Lower lobe of right lung (tissue), 2 donors: ENCODE measurements around the gene ETS1. TPM values are rescaled to one million over a fixed set of nuclear protein-coding genes. Genes with fewer than 3 reads are reported as not detected.
A peak's percentile ranks its signal among the peaks of the same experiment; 100 is the strongest.

Experiments used
- ATAC-seq, 2 donors: fragments of 200-7000 bp; cut with Tn5 transposase; one replicate each; pipeline ENCODE4 v1.9.1; 2020 to 2022; ENCODE audit warnings: mild to moderate bottlenecking in 2 of 2, moderate library complexity in 2 of 2
- DNase-seq: peaks from one replicate; pipeline ENCODE4 v3.0.0-alpha.2; 2020
- H3K27ac ChIP-seq: fragments of 200-600 bp; one replicate; pipeline ENCODE4 v1.8.0; 2022
- H3K27me3 ChIP-seq: fragments of 200-600 bp; one replicate; pipeline ENCODE4 v1.8.0; 2022; ENCODE audit warnings: low read depth
- H3K36me3 ChIP-seq: fragments of 200-600 bp; one replicate; pipeline ENCODE4 v1.8.0; 2022; ENCODE audit warnings: mild to moderate bottlenecking
- H3K4me1 ChIP-seq: fragments of 200-600 bp; one replicate; pipeline ENCODE4 v1.8.0; 2022
- H3K4me3 ChIP-seq: fragments of 200-600 bp; one replicate; pipeline ENCODE4 v1.8.0; 2022; ENCODE audit warnings: mild to moderate bottlenecking
- H3K9me3 ChIP-seq: fragments of 200-600 bp; one replicate; pipeline ENCODE4 v1.8.0; 2022
- CTCF ChIP-seq: fragments of 200-600 bp; IDR thresholded peaks from one replicate; pipeline ENCODE4 v1.8.0; 2022; ENCODE audit warnings: antibody characterized with exemption, mild to moderate bottlenecking
- intact Hi-C: fragments of 100-400 bp; cut with DNase I; formaldehyde crosslinking; loops from one replicate; pipeline ENCODE4 v1.11.0; 2022
- long read RNA-seq: library from polyadenylated mRNA; unstranded; transcript quantifications from one replicate; pipeline ENCODE4 v2.0.0, GENCODE V29; 2021
- total RNA-seq: library from RNA; stranded (reverse); fragmentation: NEBNext Ultra II Directional; extraction: Animal tissue kit (Norgen Biotek cat#: 25700); gene quantifications from one replicate; pipeline ENCODE4 v1.2.1, GENCODE V29; 2021
- donor health status: DM: no; HTN: yes; CAD: no; lungs with severe emphysema.

The ETS1 gene
- total RNA-seq = 123 TPM
- long read RNA-seq, transcript ETS1-201 (8 exons, 2,231 nt) = major isoform, 16 of 54 reads
- long read RNA-seq, partial matches to known transcripts = 7 of 54 reads
- long read RNA-seq, other reads (novel, unspliced or antisense) = 30 of 54 reads

DNA sequence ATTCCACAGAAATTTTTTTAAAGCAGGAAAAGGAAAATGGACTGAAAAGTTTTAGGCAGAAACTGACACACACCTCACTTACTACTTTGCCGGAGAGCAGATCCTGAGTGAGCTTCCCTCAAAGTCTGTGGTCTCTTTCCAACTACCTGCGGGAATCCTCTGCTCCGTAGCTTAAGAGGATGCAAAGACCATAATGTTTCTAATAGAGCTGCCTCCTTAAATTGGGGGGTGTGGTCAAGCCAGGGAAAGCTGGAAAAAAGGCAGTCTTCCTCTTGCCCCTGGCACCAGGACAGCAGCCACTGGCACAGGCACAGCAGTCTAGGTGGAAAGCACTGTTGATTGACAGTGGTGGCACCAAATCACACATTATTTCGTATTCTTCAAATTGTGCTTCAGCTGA lies at the start of gene ETS1:
Gene ETS1 (minus strand): TSS at position 144 of the 400 bp plus-strand sequence. CDS start 14,428 bp downstream, outside the sequence.
- ATAC-seq (no peak), DNase-seq (no peak)
- intact Hi-C loops = no loop called here
- no peaks in the 10 kb centered on the region for H3K36me3 ChIP-seq
- no peak for TF ChIP-seq CTCF
- H3K27ac ChIP-seq = peak within 1 kb of the TSS; percentile 21
- no peaks in the 10 kb centered on the region for H3K27me3 ChIP-seq
- H3K4me3 ChIP-seq = peak within 1 kb of the TSS; percentile 32
- no peaks in the 10 kb centered on the region for H3K9me3 ChIP-seq
- peaks cover 14% of the 10 kb centered on the region for H3K4me1 ChIP-seq

- H3K27ac ChIP-seq = no peak overlapping the region
- H3K36me3 ChIP-seq = no peaks in the 10 kb centered on the region
- DNase-seq (no peak), ATAC-seq (no peak)
- TF ChIP-seq CTCF = no peak
- H3K4me1 ChIP-seq = peaks cover 19% of the 10 kb centered on the region
- intact Hi-C loops = loop anchor here (5.0 kb wide), 1 partner anchor 342 kb away; no protein-coding TSS in a partner anchor
- H3K4me3 ChIP-seq = no peak overlapping the region
- no peaks in the 10 kb centered on the region for H3K27me3 ChIP-seq
- H3K9me3 ChIP-seq = no peaks in the 10 kb centered on the region
Observed at GRCh38 chr11:128634395-128634794, 47.0 kb upstream of the ETS1 start.

DNA sequence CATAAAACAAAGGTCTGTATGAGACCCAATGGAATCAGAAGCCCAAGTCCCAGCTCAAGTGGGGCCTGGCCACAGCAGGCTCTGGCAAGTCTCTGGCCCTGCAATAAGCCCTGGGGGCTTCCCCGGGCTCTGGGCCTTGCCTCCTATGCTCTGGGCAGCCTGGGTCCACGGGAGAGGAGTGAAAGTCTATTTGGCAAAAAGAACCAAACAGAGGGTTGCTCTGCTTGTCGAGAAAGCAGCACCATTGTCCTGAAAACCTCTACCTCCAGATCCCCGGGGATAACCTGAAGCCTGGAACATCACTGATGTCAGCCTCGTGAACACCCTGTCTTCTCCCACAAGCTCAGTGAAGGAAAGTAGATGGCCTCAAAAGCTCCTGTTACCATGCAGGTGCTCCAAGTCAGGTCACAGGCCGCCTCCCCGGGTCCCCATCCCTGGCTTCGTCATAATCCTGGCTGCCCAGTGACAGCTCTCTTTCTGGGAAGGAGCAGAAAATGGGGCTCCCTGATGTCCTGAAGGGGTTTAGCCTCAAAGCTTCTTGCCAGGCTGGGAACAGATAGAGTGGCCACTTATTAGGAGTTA lies 46.1 kb upstream of the ETS1 start:
- no peak for TF ChIP-seq CTCF
- Histone ChIP-seq H3K9me3 (no peaks in the 10 kb centered on the region), H3K27ac (no peak overlapping the region), H3K27me3 (no peaks in the 10 kb centered on the region), H3K36me3 (no peaks in the 10 kb centered on the region), H3K4me3 (no peak overlapping the region), H3K4me1 (peaks cover 23% of the 10 kb centered on the region)
- intact Hi-C loops = loop anchor here (5.0 kb wide), 1 partner anchor 341 kb away; no protein-coding TSS in a partner anchor
- no peak for DNase-seq
- no peak for ATAC-seq

- Histone ChIP-seq H3K9me3 (no peaks in the 10 kb centered on the region), H3K4me3 (no peak overlapping the region), H3K27ac (no peak overlapping the region), H3K27me3 (no peaks in the 10 kb centered on the region), H3K4me1 (peaks cover 34% of the 10 kb centered on the region), H3K36me3 (no peaks in the 10 kb centered on the region)
- ATAC-seq (no peak), DNase-seq (no peak)
- intact Hi-C loops = loop anchor here (5.0 kb wide), 1 partner anchor 340 kb away; no protein-coding TSS in a partner anchor
- TF ChIP-seq CTCF = peak; percentile 70
Observed at GRCh38 chr11:128632141-128632791, 44.9 kb upstream of the ETS1 start.

DNA sequence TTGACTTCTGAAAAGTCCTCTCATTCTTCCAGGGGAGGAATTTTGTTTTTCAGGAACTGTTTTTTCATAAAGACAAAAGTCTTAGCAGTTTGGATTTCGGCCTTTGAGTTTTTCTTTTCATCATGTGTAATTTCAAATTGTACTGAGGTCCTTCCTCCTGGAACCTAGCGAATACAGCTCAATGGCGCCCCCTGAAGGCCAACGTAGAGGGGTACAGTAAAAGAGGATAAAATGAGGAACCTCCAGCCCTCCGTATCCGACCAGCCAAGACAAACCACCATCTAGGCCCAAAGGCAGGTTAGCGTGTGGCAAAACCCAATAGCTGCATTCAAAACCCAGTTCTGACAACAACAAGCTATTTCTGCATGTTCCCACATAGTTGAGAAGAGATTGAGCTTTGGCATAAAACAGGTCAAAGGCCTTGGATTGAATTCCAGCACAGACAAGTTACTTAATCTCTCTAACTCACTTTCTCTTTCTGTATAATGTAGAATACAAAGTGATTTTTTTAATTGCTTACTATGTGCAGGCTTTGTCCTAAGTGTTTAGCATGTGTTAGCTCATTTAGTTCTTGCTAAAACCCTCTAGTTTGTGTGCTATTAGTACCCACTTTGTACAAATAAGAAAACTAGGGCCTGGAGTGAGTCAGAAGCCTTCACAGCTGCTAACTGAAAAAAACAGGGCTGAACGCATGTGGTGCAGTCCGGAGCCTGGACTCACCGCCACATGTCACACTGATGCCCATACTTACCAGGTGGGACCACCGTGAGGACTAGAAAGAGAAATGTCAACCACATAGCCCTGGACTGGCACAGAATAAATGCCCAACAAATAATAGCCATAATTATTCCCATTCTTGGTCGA lies 43.2 kb upstream of the ETS1 start:
- no peaks in the 10 kb centered on the region for H3K27me3 ChIP-seq
- peaks cover 45% of the 10 kb centered on the region for H3K4me1 ChIP-seq
- H3K4me3 ChIP-seq = no peak overlapping the region
- no peaks in the 10 kb centered on the region for H3K36me3 ChIP-seq
- TF ChIP-seq CTCF = peak; percentile 89
- ATAC-seq (peak; percentile 90 to 93), DNase-seq (peak; percentile 89)
- H3K27ac ChIP-seq = peak overlapping the region; percentile 25
- intact Hi-C loops = loop anchor here (5.0 kb wide), 1 partner anchor 338 kb away; no protein-coding TSS in a partner anchor
- H3K9me3 ChIP-seq = no peaks in the 10 kb centered on the region
